Stomach (tissue), 19 donors: ENCODE measurements around the gene PCDH15. TPM values are rescaled to one million over a fixed set of nuclear protein-coding genes. Genes with fewer than 3 reads are reported as not detected.

ENCODE experiments used
- DNase-seq, 2 donors: peaks; one replicate each; pipeline versions ENCODE4 v3.0.0 to v3.0.0-alpha.2; 2013 to 2019
- H3K27ac ChIP-seq, 5 donors: fragments of 200-600 bp in 4 of 5; sonication (generic) in 4 of 5; one replicate each; pipeline ENCODE4 v1.5.1; 2013 to 2019; ENCODE audit warnings: mild to moderate bottlenecking in 1 of 5, moderate library complexity in 1 of 5
- H3K27me3 ChIP-seq, 3 donors: fragments of 200-600 bp; sonication (generic); one replicate each; pipeline ENCODE4 v1.5.1; 2017 to 2019; ENCODE audit warnings: mixed run types in 1 of 3
- H3K36me3 ChIP-seq, 4 donors: fragments of 200-600 bp; sonication (generic); 1 replicate in 3 of 4; 2 replicates in 1 of 4; pipeline ENCODE4 v1.5.1; 2016 to 2019
- H3K4me1 ChIP-seq, 4 donors: fragments of 200-600 bp; sonication (generic); one replicate each; pipeline ENCODE4 v1.5.1; 2016 to 2019
- H3K4me3 ChIP-seq, 4 donors: fragments of 200-600 bp; sonication (generic) in 3 of 4; one replicate each; pipeline ENCODE4 v1.5.1; 2016 to 2019; ENCODE audit warnings: mild to moderate bottlenecking in 1 of 4
- H3K9me3 ChIP-seq, 4 donors: fragments of 200-600 bp; sonication (generic); one replicate each; pipeline ENCODE4 v1.5.1; 2016 to 2019
- EP300 ChIP-seq: sonication (generic); formaldehyde crosslinking; IDR thresholded peaks from one replicate; pipeline ENCODE4 v1.6.1; 2017; ENCODE audit warnings: antibody characterized with exemption
- POLR2A ChIP-seq, 4 donors: fragments of 450-650 bp; IDR thresholded peaks; one replicate each; pipeline ENCODE4 v1.6.1; 2016; ENCODE audit warnings: antibody characterized with exemption in 4 of 4, control low read depth in 2 of 4, mild to moderate bottlenecking in 1 of 4, moderate library complexity in 1 of 4
- POLR2AphosphoS5 ChIP-seq, 3 donors: sonication (generic); formaldehyde crosslinking; IDR thresholded peaks; one replicate each; pipeline ENCODE4 v1.6.1; 2016; ENCODE audit warnings: antibody characterized with exemption in 3 of 3
- WGBS, 5 donors: extraction: QIAGEN DNeasy Blood & Tissue Kit in 3 of 5; methylation state at CpG; one replicate each; pipeline versions ENCODE4 v1.1.5 to v1.1.7; 2013 to 2018; 5-methylcytosine and 5-hydroxymethylcytosine counted together
- intact Hi-C: fragments of 100-400 bp; cut with DNase I; formaldehyde crosslinking; loops from one replicate; pipeline ENCODE4 v1.15.1; 2023; ENCODE audit warnings: low total_unique reads
- long read RNA-seq, 10 donors: transcript quantifications; one replicate each; lab custom pipeline, GENCODE V29; 2026
- polyA plus RNA-seq, 3 donors: library from polyadenylated mRNA; stranded (reverse); fragments of 200-250 nt; gene quantifications; one replicate each; pipeline ENCODE4 v1.2.3, GENCODE V29; 2013
- total RNA-seq, 5 donors: library from RNA; depleted of rRNA; stranded (reverse); fragments of >200 nt; gene quantifications; one replicate each; pipeline versions ENCODE4 v1.1.0 to v1.2.3, GENCODE V29; 2014 to 2016
- TF ChIP-seq, protein P1 (sequence below), 7 experiments: fragments of 450-650 bp in 4 of 7; fragments of 200-600 bp in 3 of 7; sonication (generic) in 3 of 7; IDR thresholded peaks; one replicate each; pipeline ENCODE4 v1.5.1; 2016 to 2019; ENCODE audit warnings: antibody characterized with exemption in 7 of 7, control low read depth in 2 of 7, mild to moderate bottlenecking in 1 of 7
- donor health status: healthy with polysubstance abuse.
- donor health status: Bipolar disorder and iron deficiency.
- donor health status: healthy.

PCDH15 gene
- 1 to 10 TPM in 1 of 5 donors, not detected in 4; 3.7 TPM for total RNA-seq
- not detected for polyA plus RNA-seq
- long read RNA-seq, donor 1 = 0 reads
- long read RNA-seq, donor 2 = 0 reads
- long read RNA-seq, donor 3 = 0 reads
- long read RNA-seq, donor 4 = 0 reads
- long read RNA-seq, donor 5 = 0 reads
- long read RNA-seq, donor 6 = 0 reads
- long read RNA-seq, donor 7 = 0 reads
- long read RNA-seq, donor 8 = 0 reads
- long read RNA-seq, donor 9 = 0 reads
- long read RNA-seq, donor 10 = 0 reads

DNA sequence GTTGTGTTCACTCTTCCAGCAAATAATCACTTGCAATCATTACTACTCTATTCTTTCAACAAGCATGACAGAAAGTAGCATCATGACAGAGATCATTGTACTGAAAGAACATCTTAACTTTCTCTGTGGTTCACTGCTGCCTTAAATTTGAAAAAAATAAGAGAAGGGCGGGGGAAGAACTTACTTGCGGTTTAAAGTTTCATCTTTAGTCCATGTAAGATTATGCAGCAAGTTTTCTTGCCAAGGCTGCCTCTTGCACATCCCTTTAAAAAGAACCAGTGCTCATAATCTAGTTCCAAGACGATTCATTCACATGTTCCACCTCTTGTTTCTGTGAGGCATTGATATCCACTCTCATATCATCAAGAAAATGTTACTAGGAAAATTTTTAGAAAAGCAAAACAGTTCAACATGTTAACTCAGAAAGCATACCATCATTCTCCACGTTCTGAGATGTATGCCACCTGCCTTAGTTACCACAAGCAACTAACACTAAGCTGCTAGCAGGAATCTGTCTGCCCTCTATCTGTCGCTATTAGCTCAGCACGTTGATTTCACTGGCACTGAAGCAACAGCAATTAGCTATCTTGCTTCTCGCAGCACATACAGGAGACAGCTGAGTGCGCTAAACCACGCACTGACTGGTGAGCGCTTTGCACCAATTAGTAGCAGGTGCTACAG is at the start of gene PCDH15:
PCDH15 (minus strand) TSS at position 491 of the 681 bp plus-strand sequence. CDS start 136,969 bp downstream, outside the sequence.
- H3K9me3 ChIP-seq = no peaks in the 10 kb centered on the region

DNA sequence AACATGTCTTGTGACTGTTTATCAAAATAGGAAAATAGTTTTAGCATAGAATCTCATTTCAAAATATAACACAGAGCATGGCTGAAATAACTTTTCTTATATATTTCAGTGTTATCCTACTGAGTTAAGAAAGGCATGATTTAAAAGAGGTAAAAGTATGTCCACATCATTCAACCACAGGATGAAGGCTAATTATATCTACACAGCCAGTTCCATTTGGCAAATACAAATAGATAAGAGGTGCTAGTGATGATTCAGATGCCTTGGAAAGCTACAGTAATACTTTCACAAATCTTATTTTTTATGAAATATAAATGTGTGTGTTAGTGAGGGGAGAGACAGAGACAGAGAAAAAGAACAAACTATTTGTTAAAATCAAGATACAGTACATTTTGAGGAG is 42.9 kb upstream of the PCDH15 start:
- no peak for TF ChIP-seq EP300
- TF ChIP-seq POLR2A (IDR thresholded peaks at IDR 0.05) = no peak
- TF ChIP-seq, protein P1, sequence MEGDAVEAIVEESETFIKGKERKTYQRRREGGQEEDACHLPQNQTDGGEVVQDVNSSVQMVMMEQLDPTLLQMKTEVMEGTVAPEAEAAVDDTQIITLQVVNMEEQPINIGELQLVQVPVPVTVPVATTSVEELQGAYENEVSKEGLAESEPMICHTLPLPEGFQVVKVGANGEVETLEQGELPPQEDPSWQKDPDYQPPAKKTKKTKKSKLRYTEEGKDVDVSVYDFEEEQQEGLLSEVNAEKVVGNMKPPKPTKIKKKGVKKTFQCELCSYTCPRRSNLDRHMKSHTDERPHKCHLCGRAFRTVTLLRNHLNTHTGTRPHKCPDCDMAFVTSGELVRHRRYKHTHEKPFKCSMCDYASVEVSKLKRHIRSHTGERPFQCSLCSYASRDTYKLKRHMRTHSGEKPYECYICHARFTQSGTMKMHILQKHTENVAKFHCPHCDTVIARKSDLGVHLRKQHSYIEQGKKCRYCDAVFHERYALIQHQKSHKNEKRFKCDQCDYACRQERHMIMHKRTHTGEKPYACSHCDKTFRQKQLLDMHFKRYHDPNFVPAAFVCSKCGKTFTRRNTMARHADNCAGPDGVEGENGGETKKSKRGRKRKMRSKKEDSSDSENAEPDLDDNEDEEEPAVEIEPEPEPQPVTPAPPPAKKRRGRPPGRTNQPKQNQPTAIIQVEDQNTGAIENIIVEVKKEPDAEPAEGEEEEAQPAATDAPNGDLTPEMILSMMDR (IDR thresholded peaks at IDR 0.05) = no peak
- no peak for TF ChIP-seq POLR2AphosphoS5 (IDR thresholded peaks at IDR 0.05)
- Histone ChIP-seq H3K27me3 (no peaks in the 10 kb centered on the region), H3K9me3 (peaks cover 0 to under 1% (median 0%) of the 10 kb centered on the region in 4 donors), H3K36me3 (no peaks in the 10 kb centered on the region), H3K4me3 (no peak overlapping the region), H3K27ac (no peak overlapping the region), H3K4me1 (no peaks in the 10 kb centered on the region)
- no peak for DNase-seq
- intact Hi-C loops = no loop called here

More for the DNA sequence above, at the start of gene PCDH15:
- Histone ChIP-seq H3K27me3 (no peaks in the 10 kb centered on the region), H3K27ac (no peak within 1 kb of the TSS), H3K36me3 (no peaks in the 10 kb centered on the region), H3K4me3 (no peak within 1 kb of the TSS), H3K4me1 (no peaks in the 10 kb centered on the region)
- TF ChIP-seq POLR2A (IDR thresholded peaks at IDR 0.05) (no peak), POLR2AphosphoS5 (IDR thresholded peaks at IDR 0.05) (no peak), EP300 (no peak)
- TF ChIP-seq, protein P1 (IDR thresholded peaks at IDR 0.05) = no peak
- DNase-seq = peak in 1 of 2 donors; percentile 78
- 17 to 22% (median 19%) methylated on average over 10 of the region's 10 CpGs for WGBS, 5 donors
- intact Hi-C loops = no loop called here

DNA sequence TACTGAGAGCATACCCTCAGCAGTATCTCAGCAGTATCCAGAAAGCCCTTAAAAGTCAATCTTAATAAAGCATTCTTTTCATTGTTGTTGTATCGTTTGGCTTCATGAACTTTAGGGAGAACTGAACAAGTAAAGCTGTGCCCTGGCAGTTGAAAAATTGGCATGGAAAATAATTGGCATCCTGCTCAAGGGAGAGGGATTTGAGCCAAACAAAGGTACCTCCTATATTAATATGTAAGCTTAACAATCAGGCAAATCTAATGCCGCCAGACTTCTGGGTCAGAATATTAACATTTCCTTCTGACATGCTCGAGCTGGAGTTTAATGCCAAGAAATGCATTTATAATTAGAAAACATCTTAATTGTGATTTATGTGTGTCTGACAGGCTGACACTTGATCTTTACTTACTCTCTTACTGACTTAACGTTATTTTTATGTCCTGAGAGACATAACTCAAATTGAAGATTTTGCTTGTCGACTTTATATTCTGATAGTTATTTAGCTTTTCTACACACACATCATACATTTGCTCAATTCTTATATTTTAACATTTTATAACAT is 42.1 kb upstream of the PCDH15 start:
- H3K27ac ChIP-seq = no peak overlapping the region
- H3K9me3 ChIP-seq = peaks cover 0 to 8% (median 4%) of the 10 kb centered on the region in 4 donors
- H3K36me3 ChIP-seq = no peaks in the 10 kb centered on the region
- H3K4me1 ChIP-seq = no peaks in the 10 kb centered on the region
- WGBS, 5 donors = 46 to 73% (median 56%) methylated on average over 5 of the region's 5 CpGs
- no peaks in the 10 kb centered on the region for H3K27me3 ChIP-seq
- DNase-seq = no peak
- H3K4me3 ChIP-seq = no peak overlapping the region
- intact Hi-C loops = no loop called here
- TF ChIP-seq POLR2AphosphoS5 (IDR thresholded peaks at IDR 0.05) (no peak), POLR2A (IDR thresholded peaks at IDR 0.05) (no peak), EP300 (no peak)
- TF ChIP-seq, protein P1 (IDR thresholded peaks at IDR 0.05) = no peak

DNA sequence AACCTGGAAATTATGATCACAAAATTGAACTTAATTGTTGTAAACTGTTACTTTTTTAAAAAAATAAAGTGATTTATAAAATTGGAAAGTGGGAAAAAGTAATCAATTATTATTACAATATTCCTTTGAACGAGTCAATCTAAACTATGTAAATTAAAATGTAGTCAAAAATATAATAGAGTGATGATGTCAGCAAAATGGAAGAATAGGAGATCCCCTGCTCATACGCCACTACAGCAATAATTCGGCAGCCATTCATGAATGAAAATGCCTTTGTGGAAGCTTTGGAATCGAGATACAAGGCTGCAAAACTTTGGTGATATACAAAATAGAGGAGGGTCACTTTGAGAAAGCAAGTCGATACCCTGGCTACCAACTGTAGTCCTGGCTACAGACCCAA is 36.4 kb upstream of the PCDH15 start:
- TF ChIP-seq EP300 = no peak
- TF ChIP-seq, protein P1 (IDR thresholded peaks at IDR 0.05) = no peak
- TF ChIP-seq POLR2A (IDR thresholded peaks at IDR 0.05) = no peak
- no peak for TF ChIP-seq POLR2AphosphoS5 (IDR thresholded peaks at IDR 0.05)
- Histone ChIP-seq H3K9me3 (peaks cover 0 to 15% (median 4%) of the 10 kb centered on the region in 4 donors), H3K27me3 (no peaks in the 10 kb centered on the region), H3K36me3 (no peaks in the 10 kb centered on the region), H3K4me3 (no peak overlapping the region), H3K4me1 (no peaks in the 10 kb centered on the region), H3K27ac (no peak overlapping the region)
- WGBS, 5 donors = 79 to 85% (median 80%) methylated on average over 5 of the region's 5 CpGs
- DNase-seq = no peak
- intact Hi-C loops = no loop called here
